ENCODE measurements around the gene TMEM183A. TPM values are rescaled to one million over a fixed set of nuclear protein-coding genes. Genes with fewer than 3 reads are reported as not detected.

TMEM183A gene
- total and polyA plus RNA-seq, 9 of the 15 experiments (the other 6 are each of a cell fraction or from before 2014, with no cell fraction given) = 23.4 to 190 (median 124) TPM

DNA sequence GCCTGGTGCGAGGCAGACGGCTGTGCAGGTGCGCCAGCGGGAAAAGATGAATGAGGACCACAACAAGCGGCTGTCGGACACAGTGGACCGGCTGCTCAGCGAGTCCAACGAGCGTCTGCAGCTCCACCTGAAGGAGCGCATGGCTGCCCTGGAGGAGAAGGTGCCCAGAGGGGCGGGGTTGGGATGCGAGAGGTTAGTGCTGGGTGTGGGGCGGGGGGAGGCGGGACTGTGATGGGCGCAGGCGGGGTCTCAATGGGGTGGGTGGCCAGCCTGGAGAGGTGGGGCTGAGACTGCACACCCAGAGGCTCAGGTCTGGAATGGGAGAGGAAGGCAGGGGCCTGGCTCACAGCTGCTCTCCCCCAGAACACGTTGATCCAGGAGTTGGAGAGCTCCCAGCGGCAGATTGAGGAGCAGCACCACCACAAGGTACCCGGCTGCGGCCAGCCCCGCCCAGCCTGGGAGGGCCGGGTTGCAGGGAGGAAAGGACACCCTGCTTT lies 41.4 kb downstream of the TMEM183A start (continued):
- TF ChIP-seq ZNF407 (IDR thresholded peaks at IDR 0.05; ENCODE audit: low read depth) = no peak
- no peak for TF ChIP-seq E2F8 (IDR thresholded peaks at IDR 0.05; ENCODE audit: low read depth, partially characterized antibody)
- TF ChIP-seq CAMTA2 (CRISPR knock-in tag; conservative IDR thresholded peaks at IDR 0.05) = no peak
- no peak for TF ChIP-seq STAT5B (CRISPR knock-in tag; IDR thresholded peaks at IDR 0.05)
- TF ChIP-seq SMC3 (conservative IDR thresholded peaks at IDR 0.05; ENCODE audit: insufficient read depth, low read depth, low read length) = 0 out of 2 replicates have a peak, but pooled peaks have one; percentile 11
- no peak for TF ChIP-seq ATF2 (CRISPR knock-in tag; IDR thresholded peaks at IDR 0.05)
- TF ChIP-seq, protein P1, sequence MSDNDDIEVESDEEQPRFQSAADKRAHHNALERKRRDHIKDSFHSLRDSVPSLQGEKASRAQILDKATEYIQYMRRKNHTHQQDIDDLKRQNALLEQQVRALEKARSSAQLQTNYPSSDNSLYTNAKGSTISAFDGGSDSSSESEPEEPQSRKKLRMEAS (CRISPR knock-in tag; IDR thresholded peaks at IDR 0.05) = 0 out of 2 replicates have a peak, but pooled peaks have one; percentile 5
- TF ChIP-seq, protein P2, sequence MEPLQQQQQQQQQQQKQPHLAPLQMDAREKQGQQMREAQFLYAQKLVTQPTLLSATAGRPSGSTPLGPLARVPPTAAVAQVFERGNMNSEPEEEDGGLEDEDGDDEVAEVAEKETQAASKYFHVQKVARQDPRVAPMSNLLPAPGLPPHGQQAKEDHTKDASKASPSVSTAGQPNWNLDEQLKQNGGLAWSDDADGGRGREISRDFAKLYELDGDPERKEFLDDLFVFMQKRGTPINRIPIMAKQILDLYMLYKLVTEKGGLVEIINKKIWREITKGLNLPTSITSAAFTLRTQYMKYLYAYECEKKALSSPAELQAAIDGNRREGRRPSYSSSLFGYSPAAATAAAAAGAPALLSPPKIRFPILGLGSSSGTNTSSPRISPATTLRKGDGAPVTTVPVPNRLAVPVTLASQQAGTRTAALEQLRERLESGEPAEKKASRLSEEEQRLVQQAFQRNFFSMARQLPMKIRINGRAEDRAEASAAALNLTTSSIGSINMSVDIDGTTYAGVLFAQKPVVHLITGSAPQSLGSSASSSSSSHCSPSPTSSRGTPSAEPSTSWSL (CRISPR knock-in tag; IDR thresholded peaks at IDR 0.05; ENCODE audit: borderline replicate concordance) = no peak
- TF ChIP-seq TOE1 (IDR thresholded peaks at IDR 0.05; ENCODE audit: borderline replicate concordance) = no peak
- no peak for TF ChIP-seq TOE1 (CRISPR knock-in tag; IDR thresholded peaks at IDR 0.05; ENCODE audit: borderline replicate concordance, low read depth)
- no peak for TF ChIP-seq NFXL1 (CRISPR knock-in tag; IDR thresholded peaks at IDR 0.05)
- no peak for TF ChIP-seq CHD2 (IDR thresholded peaks at IDR 0.05; ENCODE audit: low read depth, low read length)
